Parathyroid adenoma (tissue), 2 donors: ENCODE measurements around the gene LRRC10.

Experiments
- H2AFZ ChIP-seq: fragments of 300-600 bp; sonication (generic); one replicate; pipeline ENCODE4 v1.7.0; 2017; ENCODE audit warnings: antibody characterized with exemption, mild to moderate bottlenecking
- H3K27ac ChIP-seq: fragments of 300-600 bp; sonication (generic); one replicate; pipeline ENCODE4 v1.7.0; 2017
- H3K27me3 ChIP-seq: fragments of 300-600 bp; sonication (generic); one replicate; pipeline ENCODE4 v1.7.0; 2017; ENCODE audit warnings: low read length; ENCODE audit not compliant: control insufficient read depth, insufficient read depth
- H3K36me3 ChIP-seq: fragments of 300-600 bp; sonication (generic); one replicate; pipeline ENCODE4 v1.7.0; 2017; ENCODE audit warnings: low read length; ENCODE audit not compliant: control insufficient read depth, insufficient read depth
- H3K4me1 ChIP-seq: fragments of 300-600 bp; sonication (generic); one replicate; pipeline ENCODE4 v1.7.0; 2017; ENCODE audit warnings: control low read depth
- H3K4me2 ChIP-seq: fragments of 300-600 bp; sonication (generic); one replicate; pipeline ENCODE4 v1.7.0; 2017; ENCODE audit warnings: low read length
- H3K4me3 ChIP-seq: fragments of 300-600 bp; sonication (generic); one replicate; pipeline ENCODE4 v1.7.0; 2017; ENCODE audit warnings: low read depth, low read length
- H3K79me2 ChIP-seq: fragments of 300-600 bp; sonication (generic); one replicate; pipeline ENCODE4 v1.7.0; 2017; ENCODE audit warnings: control low read depth
- H3K9ac ChIP-seq: fragments of 300-600 bp; sonication (generic); one replicate; pipeline ENCODE4 v1.7.0; 2017; ENCODE audit warnings: mild to moderate bottlenecking
- H3K9me3 ChIP-seq: fragments of 300-600 bp; sonication (generic); one replicate; pipeline ENCODE4 v1.7.0; 2017; ENCODE audit warnings: low read length; ENCODE audit not compliant: control insufficient read depth
- CTCF ChIP-seq: fragments of 300-600 bp; sonication (generic); IDR thresholded peaks from one replicate; pipeline ENCODE4 v1.7.0; 2017; ENCODE audit warnings: antibody characterized with exemption, mild to moderate bottlenecking
- donor health status: primary hyperparathyroidism.

Gene LRRC10

DNA sequence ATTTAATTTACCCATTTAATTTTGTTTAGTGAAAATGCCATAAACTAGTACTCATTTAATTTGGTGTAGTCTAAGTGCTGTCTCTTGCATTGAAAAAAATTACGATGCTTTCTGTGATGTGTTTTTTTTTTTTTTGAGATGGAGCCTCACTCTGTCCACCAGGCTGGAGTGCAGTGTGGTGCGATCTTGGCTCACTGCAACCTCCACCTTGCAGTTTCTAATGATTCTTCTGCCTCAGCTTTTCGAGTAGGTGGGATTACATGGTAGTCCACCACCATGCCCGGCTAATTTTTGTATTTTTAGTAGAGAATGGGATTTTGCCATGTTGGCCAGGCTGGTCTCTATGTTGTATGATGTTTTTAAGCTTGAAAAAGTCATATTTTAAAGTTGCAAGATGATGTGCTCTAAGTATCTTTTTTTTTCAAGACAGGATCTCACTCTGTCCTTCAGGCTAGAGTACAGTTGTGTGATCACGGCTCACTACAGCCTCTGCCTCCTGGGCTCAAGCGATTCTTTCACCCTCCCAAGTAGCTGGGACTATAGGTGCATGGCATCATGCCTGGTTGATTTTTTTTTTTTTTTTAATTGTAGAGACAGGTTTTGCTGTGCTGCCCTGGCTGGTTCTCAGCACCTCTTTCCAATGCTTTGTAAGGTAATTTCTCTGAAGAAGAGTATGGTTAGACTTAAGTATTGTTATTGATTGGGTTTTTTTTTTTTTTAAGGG, 8.6 kb downstream of the LRRC10 start:
- Histone ChIP-seq H3K27me3 (no peaks in the 10 kb centered on the region), H2AFZ (no peak overlapping the region), H3K4me2 (no peak overlapping the region), H3K79me2 (no peaks in the 10 kb centered on the region), H3K9me3 (no peaks in the 10 kb centered on the region), H3K27ac (no peak overlapping the region), H3K9ac (no peak overlapping the region), H3K4me3 (no peak overlapping the region), H3K36me3 (no peaks in the 10 kb centered on the region), H3K4me1 (no peaks in the 10 kb centered on the region)
- TF ChIP-seq CTCF, result no peak

- Histone ChIP-seq H3K36me3 (no peaks in the 10 kb centered on the region), H3K4me1 (no peaks in the 10 kb centered on the region), H3K79me2 (no peaks in the 10 kb centered on the region), H3K9me3 (no peaks in the 10 kb centered on the region), H3K27me3 (no peaks in the 10 kb centered on the region), H2AFZ (no peak overlapping the region), H3K27ac (no peak overlapping the region), H3K9ac (no peak overlapping the region), H3K4me2 (no peak overlapping the region), H3K4me3 (no peak overlapping the region)
- no peak for TF ChIP-seq CTCF
These were observed 9.9 kb downstream of the LRRC10 start for GRCh38 chr12:69600804-69601203.

DNA sequence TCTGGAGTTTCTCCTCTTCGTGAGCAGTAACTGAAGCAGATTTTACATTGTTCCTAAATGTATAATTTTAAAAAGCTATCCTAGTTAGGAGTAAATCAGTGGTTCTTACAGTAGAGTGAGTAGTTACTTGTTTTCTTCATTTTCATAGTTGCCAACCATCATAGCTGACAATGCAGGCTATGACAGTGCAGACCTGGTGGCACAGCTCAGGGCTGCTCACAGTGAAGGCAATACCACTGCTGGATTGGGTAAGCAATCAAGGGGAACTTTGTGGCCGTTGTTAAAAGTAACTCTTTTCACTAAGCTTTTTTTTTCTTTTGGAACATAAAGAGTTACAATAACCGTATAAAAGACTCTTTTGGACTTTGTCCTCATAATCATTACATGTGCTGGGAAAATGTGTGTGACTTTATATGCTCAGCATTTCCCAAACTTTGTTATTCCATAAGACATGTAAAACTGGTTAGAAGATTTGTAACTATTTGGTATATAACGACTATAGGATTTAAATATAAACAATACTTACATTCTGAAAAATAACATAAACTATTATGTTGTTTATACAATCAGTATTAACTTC, 12.4 kb downstream of the LRRC10 start:
- H3K36me3 ChIP-seq, result no peaks in the 10 kb centered on the region

DNA sequence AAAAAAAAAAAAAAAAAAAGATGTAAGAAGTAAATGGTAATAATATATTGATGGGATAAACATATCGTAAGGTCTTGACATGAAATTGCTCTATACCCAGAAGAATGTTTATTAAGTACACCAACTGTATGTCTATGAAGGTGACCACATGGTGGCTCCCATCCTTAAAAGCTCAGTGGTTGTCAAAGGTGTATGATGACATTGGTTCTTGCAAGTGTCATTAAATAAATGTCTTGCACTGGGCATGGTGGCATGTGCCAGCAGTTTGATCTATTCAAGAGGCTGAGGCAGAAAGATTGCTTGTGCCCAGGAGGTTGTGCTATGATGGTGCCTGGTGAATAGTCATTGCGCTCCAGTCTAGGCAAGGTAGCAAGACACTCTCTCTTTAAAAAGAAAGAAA, 15.0 kb downstream of the LRRC10 start:
- Histone ChIP-seq H3K27ac (no peak overlapping the region), H2AFZ (no peak overlapping the region), H3K9ac (no peak overlapping the region), H3K4me1 (no peaks in the 10 kb centered on the region), H3K4me2 (no peak overlapping the region), H3K4me3 (no peak overlapping the region), H3K36me3 (no peaks in the 10 kb centered on the region), H3K79me2 (no peaks in the 10 kb centered on the region), H3K9me3 (no peaks in the 10 kb centered on the region), H3K27me3 (no peaks in the 10 kb centered on the region)
- TF ChIP-seq CTCF, result no peak

More for the DNA sequence above, 12.4 kb downstream of the LRRC10 start:
- H3K27me3 ChIP-seq, result no peaks in the 10 kb centered on the region
- H3K79me2 ChIP-seq, result no peaks in the 10 kb centered on the region
- no peak overlapping the region for H3K4me3 ChIP-seq
- H3K9me3 ChIP-seq, result no peaks in the 10 kb centered on the region
- no peak overlapping the region for H3K4me2 ChIP-seq
- TF ChIP-seq CTCF, result no peak
- no peak overlapping the region for H2AFZ ChIP-seq
- no peaks in the 10 kb centered on the region for H3K4me1 ChIP-seq
- H3K27ac ChIP-seq, result no peak overlapping the region
- no peak overlapping the region for H3K9ac ChIP-seq

DNA sequence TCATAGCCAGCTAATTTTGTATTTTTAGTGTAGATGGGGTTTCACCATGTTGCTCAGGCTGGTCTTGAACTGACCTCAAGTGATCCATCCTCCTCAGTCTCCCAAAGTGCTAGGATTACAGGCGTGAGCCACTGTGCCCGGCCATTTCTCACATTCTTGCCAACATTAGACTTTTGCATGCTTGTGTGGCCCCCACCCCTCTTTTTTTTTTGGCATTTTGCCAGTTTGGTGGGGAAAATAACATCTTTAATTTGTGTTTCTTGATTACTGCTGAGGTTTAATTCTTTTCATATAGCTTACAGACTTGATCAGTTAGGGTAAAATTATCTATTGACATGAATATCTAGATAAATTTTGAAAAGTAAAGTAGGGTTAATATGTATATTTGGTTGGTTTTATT, 21.6 kb downstream of the LRRC10 start:
- no peaks in the 10 kb centered on the region for H3K27me3 ChIP-seq
- TF ChIP-seq CTCF, result no peak
- no peaks in the 10 kb centered on the region for H3K4me1 ChIP-seq
- H3K4me2 ChIP-seq, result no peak overlapping the region
- H3K9ac ChIP-seq, result no peak overlapping the region
- H2AFZ ChIP-seq, result no peak overlapping the region
- no peak overlapping the region for H3K27ac ChIP-seq
- H3K79me2 ChIP-seq, result peaks cover 4% of the 10 kb centered on the region
- no peaks in the 10 kb centered on the region for H3K36me3 ChIP-seq
- H3K4me3 ChIP-seq, result no peak overlapping the region
- no peaks in the 10 kb centered on the region for H3K9me3 ChIP-seq
